Stimulated activated CD8-positive, alpha-beta memory T cell treated with anti-CD3 and anti-CD28 coated beads, Interleukin-7, amount 100 ng/mL, for 48 hours (primary cell): ENCODE results near the gene CYP17A1.
"Not testable (repeated sequence)": the region's sequence is repeated elsewhere in the genome, so short reads cannot be mapped to it uniquely, and the experiment has no call there.

ENCODE experiments used
- DNase-seq, 2 donors: peaks; one replicate each; pipeline ENCODE4 v3.0.0-alpha.2; 2020; ENCODE audit warnings: low read depth in 1 of 2; ENCODE audit errors: extremely low read depth in 1 of 2

Gene CYP17A1

GRCh38 chr10:102837230-102837721, at the start of gene CYP17A1:
CYP17A1 (minus strand) TSS chr10:102837413; CDS start chr10:102837361, 52 bp downstream.
- no peak for DNase-seq

- DNase-seq: no peak
These were observed 43.0 kb upstream of the CYP17A1 start for GRCh38 chr10:102880256-102880655.

DNA sequence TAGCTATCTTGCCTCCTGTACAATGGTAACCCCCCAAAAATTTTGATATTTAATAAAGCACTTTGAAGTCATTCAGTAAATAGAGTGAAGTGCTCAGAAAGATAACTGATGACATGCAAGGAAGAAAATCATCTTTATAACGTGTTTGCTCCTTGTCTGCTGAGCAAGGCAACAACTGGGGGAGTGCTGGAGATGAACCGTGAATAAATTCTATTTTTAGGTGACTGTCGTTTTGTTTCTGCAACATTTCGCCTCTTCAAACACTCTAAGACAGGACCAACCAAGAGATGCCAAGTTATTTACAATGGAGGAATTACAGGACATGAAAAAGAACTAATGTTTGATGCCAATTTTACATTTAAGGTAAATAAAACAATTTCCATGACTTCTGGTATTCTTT, 41.4 kb upstream of the CYP17A1 start:
- DNase-seq: no peak

GRCh38 chr10:102876747-102877153, 39.5 kb upstream of the CYP17A1 start:
- no peak for DNase-seq

DNA sequence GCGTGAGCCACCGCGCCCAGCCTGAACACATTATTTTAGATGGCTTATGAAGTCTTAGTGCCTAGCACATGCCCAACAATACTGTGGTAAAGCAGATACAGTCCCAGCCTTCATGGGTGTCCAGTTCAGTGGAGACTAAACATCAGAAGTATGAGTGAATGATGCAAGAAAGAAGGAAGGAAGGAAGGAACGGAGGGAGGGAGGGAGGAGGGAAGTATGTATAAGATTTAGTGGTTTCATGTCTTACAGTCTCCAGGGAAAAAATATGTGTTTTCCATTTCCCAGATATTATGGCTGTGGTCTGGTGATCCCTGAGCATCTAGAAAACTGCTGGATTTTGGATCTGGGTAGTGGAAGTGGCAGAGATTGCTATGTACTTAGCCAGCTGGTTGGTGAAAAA, 35.0 kb upstream of the CYP17A1 start:
- DNase-seq: no peak

DNA sequence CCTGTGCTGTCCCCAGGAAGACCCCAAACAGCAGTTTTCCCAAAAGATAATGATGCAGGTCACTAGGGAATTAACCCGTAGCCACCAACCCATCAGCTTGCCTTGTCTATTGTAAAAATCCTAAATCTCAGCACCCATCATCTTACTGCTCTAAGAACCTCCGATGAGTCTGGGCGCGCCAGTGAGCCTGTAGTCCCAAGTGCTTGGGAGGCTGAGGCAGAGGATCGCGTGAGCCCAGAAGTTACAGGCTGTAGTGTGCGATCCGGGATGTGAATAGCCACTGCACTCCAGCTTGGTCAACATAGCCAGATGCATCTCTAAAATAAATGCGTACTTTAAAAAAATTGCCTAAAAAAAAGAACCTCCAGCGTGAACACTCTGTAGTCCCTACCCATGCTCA, 33.0 kb upstream of the CYP17A1 start:
- DNase-seq: no peak

DNA sequence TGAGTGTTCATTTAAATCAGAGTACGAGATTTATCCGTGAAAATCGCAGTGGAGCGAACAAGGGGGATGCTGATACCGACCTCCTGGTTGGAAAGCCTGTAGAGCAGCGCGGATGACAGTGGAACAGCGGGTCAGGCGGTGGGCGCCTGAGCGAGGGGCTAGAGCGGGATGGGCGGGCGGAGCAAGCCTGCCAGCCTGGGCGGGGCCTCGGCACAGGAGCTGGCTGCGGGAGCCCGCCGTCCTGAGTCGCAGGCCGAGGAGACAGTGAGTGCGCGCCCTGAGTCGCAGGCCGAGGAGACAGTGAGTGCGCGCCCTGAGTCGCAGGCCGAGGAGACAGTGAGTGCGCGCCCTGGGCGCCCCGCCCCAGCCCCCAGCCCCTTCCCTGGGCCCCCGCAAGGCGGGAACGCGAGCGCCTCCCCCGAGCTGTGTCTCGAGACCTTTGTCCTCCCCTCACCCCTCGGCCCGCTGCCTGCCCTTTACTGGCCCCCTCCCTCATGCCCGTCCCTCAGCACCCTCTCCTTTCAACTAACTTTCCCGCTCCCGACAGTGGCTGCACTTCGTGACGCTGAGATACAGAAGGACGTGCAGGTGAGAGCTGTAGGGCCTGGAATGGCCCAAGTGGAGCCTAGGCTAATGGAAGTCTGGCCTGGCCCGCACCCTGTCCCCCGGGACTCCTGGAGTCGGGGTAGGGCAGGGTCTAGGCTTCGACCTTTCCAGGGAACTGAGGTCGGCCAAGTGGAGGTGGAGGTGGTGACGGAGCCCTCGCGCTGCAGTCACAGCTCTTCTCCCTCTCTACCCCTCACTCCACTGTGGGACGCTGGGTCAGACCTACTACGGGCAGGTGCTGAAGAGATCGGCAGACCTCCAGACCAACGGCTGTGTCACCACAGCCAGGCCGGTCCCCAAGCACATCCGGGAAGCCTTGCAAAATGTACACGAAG, 32.3 kb upstream of the CYP17A1 start, which contains the start of gene AS3MT:
Gene AS3MT, plus strand, starts transcription at position 213 of the 941 bp plus-strand sequence. Its CDS starts 123 bp downstream, at position 336.
- DNase-seq: no peak

DNA sequence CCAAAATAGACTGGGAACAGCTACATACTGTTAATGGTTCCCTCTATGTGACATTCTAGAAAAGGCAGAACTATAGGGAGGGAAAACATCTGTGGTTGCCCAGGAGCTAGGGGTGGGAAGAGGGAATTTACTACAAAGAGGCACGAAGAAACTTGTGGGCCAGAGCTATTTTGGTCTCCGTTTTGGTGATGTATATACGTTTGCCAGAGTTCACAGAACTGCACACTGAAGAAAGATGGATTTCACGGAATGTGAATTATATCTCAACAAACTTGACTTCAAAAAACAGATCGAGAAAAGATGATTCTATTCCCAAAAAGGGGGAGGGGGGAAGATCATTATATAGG, 31.7 kb upstream of the CYP17A1 start:
- DNase-seq: no peak

DNA sequence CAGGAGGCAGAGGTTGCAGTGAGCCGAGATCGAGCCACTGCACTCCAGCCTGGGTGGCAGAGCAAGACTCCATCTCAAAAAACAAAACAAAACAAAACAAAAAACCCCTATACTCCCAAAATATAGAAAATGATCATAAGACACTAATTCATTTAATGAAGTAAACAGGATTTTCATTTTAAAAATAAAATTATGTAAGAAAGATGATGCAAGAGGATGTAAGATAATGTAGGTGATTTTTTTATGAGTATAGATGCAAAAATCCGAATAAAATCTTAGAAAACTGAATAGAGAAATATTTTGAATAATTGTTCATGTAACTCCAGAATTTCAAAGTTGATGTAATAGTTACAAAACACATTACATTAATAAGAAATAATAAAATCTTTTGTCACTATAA, 28.4 kb upstream of the CYP17A1 start:
- no peak for DNase-seq

DNA sequence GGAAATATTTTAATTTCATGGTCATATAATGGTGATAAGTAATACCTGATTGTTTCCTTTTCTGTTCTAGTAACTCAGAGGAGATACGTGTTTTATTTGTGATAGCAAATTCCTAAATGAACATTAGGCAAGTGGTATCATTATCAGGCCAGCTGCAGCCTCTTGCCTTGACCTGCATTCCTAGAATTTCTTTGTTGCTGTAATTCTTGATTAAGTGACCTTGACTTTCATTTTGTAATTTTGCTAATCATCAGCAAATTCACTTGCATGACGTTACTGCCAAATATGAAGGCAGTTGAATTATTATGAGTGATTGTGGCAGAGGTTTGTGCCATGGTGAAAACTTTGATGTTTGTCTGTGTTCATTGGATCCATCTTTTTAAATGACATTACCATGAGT, 26.4 kb upstream of the CYP17A1 start:
- DNase-seq: no peak

DNA sequence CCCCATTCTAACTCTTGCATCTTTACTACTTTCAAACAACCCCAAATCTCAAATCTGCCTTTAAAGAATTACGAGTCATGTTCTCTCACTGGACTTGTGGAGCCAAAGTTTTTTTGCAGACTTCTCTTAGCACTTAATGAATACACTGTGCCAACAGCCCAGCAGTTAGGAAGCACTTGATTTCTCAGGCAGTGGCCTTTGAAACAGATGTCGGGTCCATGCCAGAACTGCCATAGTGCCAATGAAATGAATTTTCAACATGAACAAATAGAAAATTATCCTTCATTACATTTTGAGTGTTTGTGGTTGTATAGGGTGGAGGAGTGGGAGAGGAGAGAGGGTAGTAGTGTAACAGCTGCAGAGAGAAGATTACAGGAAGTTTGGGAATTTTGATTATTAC, 22.7 kb upstream of the CYP17A1 start:
- DNase-seq: no peak

DNA sequence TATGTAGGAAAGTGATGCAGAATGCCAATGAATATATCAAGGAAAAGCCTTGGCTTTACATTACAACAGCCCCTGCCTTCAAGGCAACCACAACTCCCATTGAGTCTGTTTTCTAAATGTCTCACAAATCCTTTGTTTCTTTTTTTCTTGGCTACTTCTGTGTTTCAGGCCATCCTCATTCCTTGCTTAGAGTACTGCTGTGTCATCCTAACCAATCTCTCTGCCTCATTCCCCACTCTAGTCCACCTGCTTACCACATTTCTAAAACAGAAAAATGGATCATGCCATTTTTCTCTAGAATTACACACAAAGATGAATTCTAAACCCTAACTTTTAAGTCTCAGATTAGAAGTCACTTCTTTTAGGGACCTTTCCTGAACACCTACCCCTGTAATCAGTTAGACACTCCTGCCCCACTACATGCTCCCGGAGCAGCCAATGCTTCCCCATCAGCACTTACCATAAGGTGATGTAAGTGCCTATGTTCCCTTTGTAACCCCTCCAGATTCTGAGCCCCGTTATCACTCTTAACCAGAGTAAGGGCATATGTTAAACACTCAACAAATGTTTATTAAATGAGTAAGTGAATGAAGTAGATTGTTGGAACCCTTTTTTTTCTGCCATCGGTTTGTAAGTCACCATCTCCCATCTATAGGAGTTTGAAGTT, 19.7 kb upstream of the CYP17A1 start:
- no peak for DNase-seq

GRCh38 chr10:102855731-102856436, 18.7 kb upstream of the CYP17A1 start:
- not testable (repeated sequence) for DNase-seq

- DNase-seq: not testable (repeated sequence)
These were observed 16.0 kb upstream of the CYP17A1 start for GRCh38 chr10:102853237-102853636.

DNA sequence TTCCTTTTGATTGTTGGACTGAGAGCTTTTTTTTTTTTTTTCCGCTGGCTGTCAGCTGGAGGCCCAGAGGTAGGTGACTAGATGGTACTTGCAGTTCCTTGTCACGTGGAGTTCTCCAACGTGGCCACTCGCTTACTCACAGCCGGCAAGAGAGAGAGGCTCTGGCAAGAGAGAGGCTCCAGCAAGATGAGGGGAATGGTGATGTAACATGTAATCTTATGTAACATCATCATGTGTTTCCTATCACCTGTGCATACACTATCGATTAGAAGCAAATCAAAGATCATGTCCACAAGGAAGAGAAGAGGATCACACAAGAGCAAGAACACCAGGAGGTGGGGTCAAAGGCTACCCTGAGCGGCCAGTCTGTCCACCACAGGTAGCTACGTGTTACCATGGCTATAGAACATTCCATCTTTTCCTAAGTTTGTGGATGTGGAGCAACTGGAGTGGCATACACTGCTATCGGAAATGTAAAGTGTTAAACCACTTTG, 12.9 kb upstream of the CYP17A1 start:
- DNase-seq: no peak

GRCh38 chr10:102845352-102845902, 8.2 kb upstream of the CYP17A1 start:
- no peak for DNase-seq

DNA sequence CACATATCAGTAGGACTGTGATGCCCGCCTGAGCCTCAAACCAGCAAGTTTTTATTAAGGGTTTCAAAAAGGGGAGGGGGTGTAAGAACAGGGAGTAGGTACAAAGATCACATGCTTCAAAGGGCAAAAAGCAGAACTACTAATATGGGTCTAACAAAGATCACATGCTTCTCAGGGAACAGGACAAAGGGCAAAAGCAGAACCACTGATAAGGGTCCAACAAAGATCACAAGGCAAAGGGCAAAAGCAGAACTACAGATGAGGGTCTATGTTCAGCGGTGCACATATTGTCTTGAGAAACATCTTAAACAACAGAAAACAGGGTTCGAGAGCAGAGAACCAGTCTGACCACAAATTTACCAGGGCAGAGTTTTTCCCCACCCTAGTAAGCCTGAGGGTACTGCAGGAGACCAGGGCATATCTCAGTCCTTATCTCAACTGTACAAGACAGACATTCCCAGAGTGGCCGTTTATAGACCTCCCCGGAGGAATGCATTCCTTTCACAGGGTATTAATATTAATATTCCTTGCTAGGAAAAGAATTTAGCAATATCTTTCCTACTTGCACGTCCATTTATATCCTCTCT, 7.1 kb upstream of the CYP17A1 start:
- DNase-seq: not testable (repeated sequence)

DNA sequence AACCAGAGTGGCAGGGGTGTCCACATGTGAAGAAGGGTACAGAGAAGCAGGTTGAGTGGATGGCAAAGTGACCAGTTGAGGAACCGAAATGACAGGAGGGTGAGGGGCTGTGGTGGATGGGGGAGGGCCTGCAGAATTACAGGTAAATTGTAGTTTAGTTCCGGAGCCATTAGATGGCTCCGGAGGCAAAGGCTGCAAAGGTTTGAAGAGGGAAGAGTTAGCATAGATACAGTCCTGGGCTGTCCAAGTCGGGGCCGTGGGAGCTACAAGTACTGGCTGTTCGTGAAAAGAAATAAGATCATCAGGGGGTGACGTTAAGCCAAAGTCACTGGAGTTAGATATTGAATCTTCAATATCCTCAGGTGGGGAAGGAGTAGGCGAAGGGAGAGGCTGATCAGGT, 5.9 kb upstream of the CYP17A1 start:
- DNase-seq: not testable (repeated sequence)

- DNase-seq: no peak
These were observed 4.7 kb upstream of the CYP17A1 start for GRCh38 chr10:102841827-102842345.

GRCh38 chr10:102838276-102838927, 1.2 kb upstream of the CYP17A1 start:
- not testable (repeated sequence) for DNase-seq
